GM23338 (cell line): ENCODE results near the gene KCNAB2. TPM values are rescaled to one million over a fixed set of nuclear protein-coding genes. Genes with fewer than 3 reads are reported as not detected.

ENCODE experiments used
- ATAC-seq: fragments of 200-7000 bp; cut with Tn5 transposase; 3 replicates; pipeline ENCODE4 v1.9.1; 2020
- DNase-seq: peaks from one replicate; pipeline ENCODE4 v3.0.0-alpha.2; 2015; ENCODE audit warnings: low spot score
- H2AFZ ChIP-seq: fragments of 200-600 bp; sonication (generic); 2 replicates; pipeline ENCODE4 v1.8.0; 2016; ENCODE audit warnings: antibody characterized with exemption, mild to moderate bottlenecking, moderate library complexity
- H3F3A ChIP-seq: fragments of 200-600 bp; sonication (generic); replicated peaks from 2 replicates; pipeline ENCODE4 v1.8.0; 2017; ENCODE audit warnings: antibody characterized with exemption, mixed run types, low read depth
- H3K27ac ChIP-seq: fragments of 200-600 bp; sonication (generic); 2 replicates; pipeline ENCODE4 v1.6.1; 2016; ENCODE audit warnings: low read depth
- H3K27me3 ChIP-seq: fragments of 200-600 bp; sonication (generic); 2 replicates; pipeline ENCODE4 v1.8.0; 2016; ENCODE audit warnings: mild to moderate bottlenecking, mixed run types, moderate library complexity; ENCODE audit not compliant: insufficient read depth
- H3K36me3 ChIP-seq: fragments of 200-600 bp; sonication (generic); 2 replicates; pipeline ENCODE4 v1.8.0; 2016; ENCODE audit warnings: mild to moderate bottlenecking; ENCODE audit not compliant: insufficient read depth
- H3K4me1 ChIP-seq: fragments of 200-600 bp; sonication (generic); 2 replicates; pipeline ENCODE4 v1.8.0; 2016; ENCODE audit warnings: mild to moderate bottlenecking, moderate library complexity; ENCODE audit not compliant: insufficient read depth
- H3K4me2 ChIP-seq: fragments of 200-600 bp; sonication (generic); 2 replicates; pipeline ENCODE4 v1.7.1; 2017; ENCODE audit warnings: mixed run types
- H3K4me3 ChIP-seq: fragments of 200-600 bp; sonication (generic); 2 replicates; pipeline ENCODE4 v1.6.1; 2016; ENCODE audit warnings: mixed run types
- H3K79me2 ChIP-seq: fragments of 200-600 bp; sonication (generic); replicated peaks from 2 replicates; pipeline ENCODE4 v1.8.0; 2017; ENCODE audit warnings: mild to moderate bottlenecking; ENCODE audit not compliant: insufficient read depth
- H3K9me2 ChIP-seq: fragments of 200-600 bp; sonication (generic); 2 replicates; pipeline ENCODE4 v1.8.0; 2017; ENCODE audit not compliant: insufficient read depth
- H4K20me1 ChIP-seq: fragments of 200-600 bp; sonication (generic); replicated peaks from 2 replicates; pipeline ENCODE4 v1.8.0; 2017; ENCODE audit warnings: mild to moderate bottlenecking; ENCODE audit not compliant: insufficient read depth
- H3K27ac Mint-ChIP-seq: 2 replicates; pipeline ENCODE4 v1.8.0; 2020; ENCODE audit warnings: inconsistent platforms, mild to moderate bottlenecking, moderate library complexity, mixed read lengths
- H3K27me3 Mint-ChIP-seq: 3 replicates; pipeline ENCODE4 v1.8.0; 2022; ENCODE audit warnings: low read depth, mild to moderate bottlenecking, moderate library complexity, mixed read lengths, inconsistent platforms; ENCODE audit not compliant: insufficient read depth, poor library complexity
- H3K36me3 Mint-ChIP-seq: 3 replicates; pipeline ENCODE4 v1.8.0; 2021; ENCODE audit warnings: low read depth, mild to moderate bottlenecking, inconsistent platforms, moderate library complexity, mixed read lengths
- H3K4me1 Mint-ChIP-seq: 3 replicates; pipeline ENCODE4 v1.8.0; 2020; ENCODE audit warnings: mild to moderate bottlenecking, inconsistent platforms, mixed read lengths
- H3K4me3 Mint-ChIP-seq: 3 replicates; pipeline ENCODE4 v1.8.0; 2021; ENCODE audit warnings: moderate library complexity, mild to moderate bottlenecking, inconsistent platforms, mixed read lengths
- H3K9me3 Mint-ChIP-seq: 3 replicates; pipeline ENCODE4 v1.8.0; 2020; ENCODE audit warnings: moderate library complexity, mild to moderate bottlenecking, inconsistent platforms, mixed read lengths
- CREB1 ChIP-seq: fragments of 250-450 bp; sonication (Bioruptor Pico); IDR thresholded peaks from 2 replicates; pipeline ENCODE4 v1.5.0; 2020; ENCODE audit warnings: low read depth, mild to moderate bottlenecking, moderate library complexity
- CTCF ChIP-seq, 2 experiments: fragments of 200-600 bp in 1 of 2; sonication (generic) in 1 of 2; conservative IDR thresholded peaks; 2 replicates each; pipeline versions ENCODE4 v1.5.1 to v1.6.1; 2016 to 2017; ENCODE audit warnings: antibody characterized with exemption in 2 of 2, low read depth in 2 of 2, mild to moderate bottlenecking in 2 of 2, moderate library complexity in 1 of 2
- JUNB ChIP-seq: IDR thresholded peaks from one replicate; pipeline ENCODE4 v1.6.1; 2016; ENCODE audit warnings: antibody characterized with exemption; ENCODE audit not compliant: unreplicated experiment
- POLR2AphosphoS5 ChIP-seq: IDR thresholded peaks from 2 replicates; pipeline ENCODE4 v1.6.1; 2016; ENCODE audit warnings: antibody characterized with exemption, low read depth
- ZNF331 ChIP-seq: fragments of 250-450 bp; sonication (Bioruptor Pico); IDR thresholded peaks from 2 replicates; pipeline ENCODE4 v1.5.0; 2020; ENCODE audit warnings: low read depth, mild to moderate bottlenecking, moderate library complexity
- ZNF462 ChIP-seq: fragments of 250-450 bp; sonication (Bioruptor Pico); IDR thresholded peaks from 2 replicates; pipeline ENCODE4 v1.5.0; 2020; ENCODE audit warnings: mild to moderate bottlenecking, moderate library complexity
- polyA plus RNA-seq: library from polyadenylated mRNA; unstranded; fragments of >200 nt; fragmentation: Nextera tagmentation; extraction: Ambion mirVana; gene quantifications from 2 replicates; pipeline ENCODE4 v1.2.1, GENCODE V29; 2016
- total RNA-seq: library from RNA; depleted of rRNA; stranded (reverse); fragments of >200 nt; shearing (Covaris generic); gene quantifications from 2 replicates; pipeline ENCODE4 v1.2.3, GENCODE V29; 2014

Gene KCNAB2
- total and polyA plus RNA-seq, 2 experiments from 2014 or later: 3.0 to 3.7 TPM

GRCh38 chr1:6141592-6141991 is 95.9 kb downstream of the KCNAB2 start:
- peaks cover 5% of the 10 kb centered on the region; the same call in 2 of the 3 replicates for H3K4me1 Mint-ChIP-seq
- no peaks in the 10 kb centered on the region for H3K36me3 ChIP-seq
- no peaks in the 10 kb centered on the region for H3K9me2 ChIP-seq
- H3K27me3 Mint-ChIP-seq: peaks cover 12% of the 10 kb centered on the region
- no peaks in the 10 kb centered on the region for H3K4me1 ChIP-seq
- no peaks in the 10 kb centered on the region for H3K9me3 Mint-ChIP-seq
- H3K27ac ChIP-seq: no peak overlapping the region
- ATAC-seq: peak; percentile 83
- no peak overlapping the region for H3K4me2 ChIP-seq
- no peak for TF ChIP-seq JUNB
- TF ChIP-seq ZNF462 (CRISPR knock-in tag): no peak
- 0 out of 2 replicates have a peak, but pooled peaks have one; percentile 4 for TF ChIP-seq CREB1 (CRISPR knock-in tag)
- peak; percentile 48 to 67 for TF ChIP-seq CTCF (conservative IDR thresholded peaks at IDR 0.05; ENCODE audit: low read depth in 2 of 2)
- TF ChIP-seq ZNF331: no peak
- TF ChIP-seq POLR2AphosphoS5: no peak
- H3K27me3 ChIP-seq: no peaks in the 10 kb centered on the region
- peak; percentile 81 for DNase-seq
- H2AFZ ChIP-seq: no peak overlapping the region
- no peak overlapping the region for H3K4me3 ChIP-seq
- H3K36me3 Mint-ChIP-seq: no peaks in the 10 kb centered on the region
- no peaks in the 10 kb centered on the region for H3F3A ChIP-seq
- H4K20me1 ChIP-seq: no peaks in the 10 kb centered on the region
- no peak overlapping the region for H3K27ac Mint-ChIP-seq
- no peak overlapping the region for H3K4me3 Mint-ChIP-seq
- H3K79me2 ChIP-seq: no peaks in the 10 kb centered on the region
